Liver (tissue), 9 donors: ENCODE measurements around the gene SLC30A3. TPM values are rescaled to one million over a fixed set of nuclear protein-coding genes. Genes with fewer than 3 reads are reported as not detected.

Experiments
- DNase-seq: peaks from one replicate; pipeline ENCODE4 v3.0.0-alpha.2; 2017; ENCODE audit warnings: low spot score
- H3K27ac ChIP-seq, 2 donors: one replicate each; pipeline ENCODE4 v1.7.0; 2013; ENCODE audit warnings: inconsistent platforms in 2 of 2, low read length in 2 of 2, control low read depth in 1 of 2, low read depth in 1 of 2, mild to moderate bottlenecking in 1 of 2
- H3K27me3 ChIP-seq, 4 donors: one replicate each; pipeline versions ENCODE4 v1.6.1 to v1.7.0; 2013; ENCODE audit warnings: low read length in 3 of 4, inconsistent platforms in 1 of 4, mild to moderate bottlenecking in 1 of 4, moderate library complexity in 1 of 4; ENCODE audit not compliant: control insufficient read depth in 4 of 4, insufficient read depth in 4 of 4
- H3K36me3 ChIP-seq, 4 donors: one replicate each; pipeline versions ENCODE4 v1.6.1 to v1.7.0; 2013; ENCODE audit warnings: low read length in 3 of 4, mild to moderate bottlenecking in 3 of 4, low read depth in 1 of 4, moderate library complexity in 1 of 4; ENCODE audit not compliant: control insufficient read depth in 4 of 4, insufficient read depth in 3 of 4
- H3K4me1 ChIP-seq, 4 donors: one replicate each; pipeline versions ENCODE4 v1.6.1 to v1.7.0; 2013; ENCODE audit warnings: low read length in 3 of 4, mild to moderate bottlenecking in 3 of 4, moderate library complexity in 1 of 4; ENCODE audit not compliant: control insufficient read depth in 4 of 4, insufficient read depth in 4 of 4
- H3K4me3 ChIP-seq, 3 donors: one replicate each; pipeline versions ENCODE4 v1.6.1 to v1.7.0; 2013; ENCODE audit warnings: low read length in 3 of 3, control low read depth in 1 of 3, low read depth in 1 of 3, mild to moderate bottlenecking in 1 of 3
- H3K9ac ChIP-seq, 2 donors: one replicate each; pipeline ENCODE4 v1.7.0; 2013; ENCODE audit warnings: low read length in 2 of 2, mild to moderate bottlenecking in 2 of 2, moderate library complexity in 2 of 2, control low read depth in 1 of 2, low read depth in 1 of 2
- H3K9me3 ChIP-seq, 4 donors: one replicate each; pipeline versions ENCODE4 v1.6.1 to v1.7.0; 2013; ENCODE audit warnings: low read length in 3 of 4; ENCODE audit not compliant: control insufficient read depth in 4 of 4
- EGR1 ChIP-seq, 2 donors: IDR thresholded peaks; 2 replicates each; pipeline ENCODE4 v1.6.1; 2016 to 2018; ENCODE audit warnings: antibody characterized with exemption in 2 of 2, low read depth in 2 of 2
- FOXA1 ChIP-seq: IDR thresholded peaks from 2 replicates; pipeline ENCODE4 v1.6.1; 2016; ENCODE audit warnings: antibody characterized with exemption
- FOXA2 ChIP-seq: IDR thresholded peaks from 2 replicates; pipeline ENCODE4 v1.6.1; 2016; ENCODE audit warnings: antibody characterized with exemption
- GABPA ChIP-seq, 2 donors: IDR thresholded peaks in 1 of 2; conservative IDR thresholded peaks in 1 of 2; 2 replicates each; pipeline ENCODE4 v1.6.1; 2016; ENCODE audit warnings: antibody characterized with exemption in 2 of 2, mild to moderate bottlenecking in 1 of 2, moderate library complexity in 1 of 2
- HNF4A ChIP-seq, 2 donors: conservative IDR thresholded peaks; 2 replicates each; pipeline ENCODE4 v1.6.1; 2016; ENCODE audit warnings: antibody characterized with exemption in 2 of 2, mild to moderate bottlenecking in 2 of 2
- HNF4G ChIP-seq: IDR thresholded peaks from 2 replicates; pipeline ENCODE4 v1.6.1; 2016; ENCODE audit warnings: antibody characterized with exemption
- JUND ChIP-seq, 2 donors: IDR thresholded peaks; 2 replicates each; pipeline ENCODE4 v1.6.1; 2016; ENCODE audit warnings: antibody characterized with exemption in 2 of 2
- MAX ChIP-seq: IDR thresholded peaks from 2 replicates; pipeline ENCODE4 v1.6.1; 2016; ENCODE audit warnings: antibody characterized with exemption
- RAD21 ChIP-seq, 2 donors: IDR thresholded peaks; 2 replicates each; pipeline ENCODE4 v1.6.1; 2016; ENCODE audit warnings: antibody characterized with exemption in 2 of 2, mild to moderate bottlenecking in 2 of 2
- RXRA ChIP-seq, 2 donors: IDR thresholded peaks; 2 replicates each; pipeline ENCODE4 v1.6.1; 2017 to 2018; ENCODE audit warnings: antibody characterized with exemption in 2 of 2, mild to moderate bottlenecking in 1 of 2
- SP1 ChIP-seq: IDR thresholded peaks from 2 replicates; pipeline ENCODE4 v1.6.1; 2018; ENCODE audit warnings: antibody characterized with exemption, mild to moderate bottlenecking
- TAF1 ChIP-seq: conservative IDR thresholded peaks from 2 replicates; pipeline ENCODE4 v1.6.1; 2016; ENCODE audit warnings: antibody characterized with exemption, mild to moderate bottlenecking
- YY1 ChIP-seq: IDR thresholded peaks from 2 replicates; pipeline ENCODE4 v1.6.1; 2016; ENCODE audit warnings: antibody characterized with exemption, mild to moderate bottlenecking
- ZBTB33 ChIP-seq: IDR thresholded peaks from 2 replicates; pipeline ENCODE4 v1.6.1; 2016; ENCODE audit warnings: antibody characterized with exemption
- WGBS: extraction: QIAGEN DNeasy Blood & Tissue Kit; methylation state at CpG from one replicate; pipeline ENCODE4 v1.1.7; 2013; 5-methylcytosine and 5-hydroxymethylcytosine counted together
- polyA plus RNA-seq, 2 donors: library from polyadenylated mRNA; stranded (reverse) in 1 of 2; unstranded in 1 of 2; fragments of 200-250 nt in 1 of 2; fragments of >200 nt in 1 of 2; fragmentation: Nextera tagmentation in 1 of 2; extraction: Ambion mirVana in 1 of 2; gene quantifications; one replicate each; pipeline versions ENCODE4 v1.2.1 to v1.2.3, GENCODE V29; 2013 to 2015
- total RNA-seq, 2 donors: library from RNA; depleted of rRNA; stranded (reverse); fragments of >200 nt; gene quantifications; one replicate each; pipeline ENCODE4 v1.2.3, GENCODE V29; 2014
- TF ChIP-seq, protein P1 (sequence below): IDR thresholded peaks from 2 replicates; pipeline ENCODE4 v1.6.1; 2016; ENCODE audit warnings: antibody characterized with exemption, mild to moderate bottlenecking
- donor health status: healthy.
- donor health status: healthy.
- donor health status: healthy.
- donor health status: healthy.
- donor health status: healthy.

The SLC30A3 gene
- total and polyA plus RNA-seq, 4 donors = 0.20 TPM; not detected in 3

- Histone ChIP-seq H3K4me1 (no peaks in the 10 kb centered on the region), H3K9me3 (no peaks in the 10 kb centered on the region), H3K36me3 (peaks cover 27 to 67% (median 55%) of the 10 kb centered on the region in 4 donors), H3K9ac (no peak overlapping the region), H3K4me3 (no peak overlapping the region), H3K27me3 (no peaks in the 10 kb centered on the region), H3K27ac (no peak overlapping the region)
- TF ChIP-seq ZBTB33 (no peak), GABPA (IDR thresholded peaks at IDR 0.05 in 1 of 2, conservative IDR thresholded peaks at IDR 0.05 in 1 of 2) (no peak), YY1 (no peak), SP1 (no peak), MAX (no peak), FOXA2 (no peak), RXRA (IDR thresholded peaks at IDR 0.05) (no peak), JUND (IDR thresholded peaks at IDR 0.05) (no peak), EGR1 (IDR thresholded peaks at IDR 0.05; ENCODE audit: low read depth in 2 of 2) (no peak), HNF4A (conservative IDR thresholded peaks at IDR 0.05) (no peak)
- TF ChIP-seq, protein P1, sequence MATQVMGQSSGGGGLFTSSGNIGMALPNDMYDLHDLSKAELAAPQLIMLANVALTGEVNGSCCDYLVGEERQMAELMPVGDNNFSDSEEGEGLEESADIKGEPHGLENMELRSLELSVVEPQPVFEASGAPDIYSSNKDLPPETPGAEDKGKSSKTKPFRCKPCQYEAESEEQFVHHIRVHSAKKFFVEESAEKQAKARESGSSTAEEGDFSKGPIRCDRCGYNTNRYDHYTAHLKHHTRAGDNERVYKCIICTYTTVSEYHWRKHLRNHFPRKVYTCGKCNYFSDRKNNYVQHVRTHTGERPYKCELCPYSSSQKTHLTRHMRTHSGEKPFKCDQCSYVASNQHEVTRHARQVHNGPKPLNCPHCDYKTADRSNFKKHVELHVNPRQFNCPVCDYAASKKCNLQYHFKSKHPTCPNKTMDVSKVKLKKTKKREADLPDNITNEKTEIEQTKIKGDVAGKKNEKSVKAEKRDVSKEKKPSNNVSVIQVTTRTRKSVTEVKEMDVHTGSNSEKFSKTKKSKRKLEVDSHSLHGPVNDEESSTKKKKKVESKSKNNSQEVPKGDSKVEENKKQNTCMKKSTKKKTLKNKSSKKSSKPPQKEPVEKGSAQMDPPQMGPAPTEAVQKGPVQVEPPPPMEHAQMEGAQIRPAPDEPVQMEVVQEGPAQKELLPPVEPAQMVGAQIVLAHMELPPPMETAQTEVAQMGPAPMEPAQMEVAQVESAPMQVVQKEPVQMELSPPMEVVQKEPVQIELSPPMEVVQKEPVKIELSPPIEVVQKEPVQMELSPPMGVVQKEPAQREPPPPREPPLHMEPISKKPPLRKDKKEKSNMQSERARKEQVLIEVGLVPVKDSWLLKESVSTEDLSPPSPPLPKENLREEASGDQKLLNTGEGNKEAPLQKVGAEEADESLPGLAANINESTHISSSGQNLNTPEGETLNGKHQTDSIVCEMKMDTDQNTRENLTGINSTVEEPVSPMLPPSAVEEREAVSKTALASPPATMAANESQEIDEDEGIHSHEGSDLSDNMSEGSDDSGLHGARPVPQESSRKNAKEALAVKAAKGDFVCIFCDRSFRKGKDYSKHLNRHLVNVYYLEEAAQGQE = no peak
- DNase-seq = no peak
- 98% methylated on average over 16 of the region's 16 CpGs for WGBS
Measured at GRCh38 chr2:27242614-27242951, 20.3 kb downstream of the SLC30A3 start.

DNA sequence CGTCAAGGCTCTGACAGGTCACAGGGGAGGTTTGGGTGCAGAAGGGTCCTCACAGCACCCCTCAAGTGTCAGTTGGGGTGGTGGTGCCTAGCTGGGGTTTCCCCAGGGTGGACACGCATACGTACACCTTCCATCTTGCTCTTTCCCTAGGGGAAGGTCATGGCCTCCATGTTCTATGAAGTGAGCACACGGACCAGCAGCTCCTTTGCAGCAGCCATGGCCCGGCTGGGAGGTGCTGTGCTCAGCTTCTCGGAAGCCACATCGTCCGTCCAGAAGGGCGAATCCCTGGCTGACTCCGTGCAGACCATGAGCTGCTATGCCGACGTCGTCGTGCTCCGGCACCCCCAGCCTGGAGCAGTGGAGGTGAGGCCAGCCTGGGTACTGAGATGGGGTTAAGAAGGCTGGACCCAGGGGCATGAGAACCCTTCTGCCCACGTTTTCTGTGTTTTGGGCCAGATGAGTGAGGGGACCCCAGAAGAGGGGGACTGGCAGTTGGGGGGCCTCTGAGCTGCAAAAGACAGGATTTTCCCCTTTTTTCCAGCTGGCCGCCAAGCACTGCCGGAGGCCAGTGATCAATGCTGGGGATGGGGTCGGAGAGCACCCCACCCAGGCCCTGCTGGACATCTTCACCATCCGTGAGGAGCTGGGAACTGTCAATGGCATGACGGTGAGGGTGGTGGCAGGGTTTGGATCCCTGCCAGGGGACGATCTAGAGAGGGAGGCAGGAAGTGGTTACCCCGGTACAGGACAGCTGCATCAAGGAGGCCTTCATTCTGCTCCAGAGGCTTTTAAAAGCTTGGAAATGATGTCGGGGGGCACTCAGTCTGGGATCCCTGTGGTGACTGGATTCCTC, 20.9 kb downstream of the SLC30A3 start:
- H3K9ac ChIP-seq = no peak overlapping the region
- H3K4me3 ChIP-seq = no peak overlapping the region
- WGBS = 90% methylated on average over 24 of the region's 24 CpGs
- no peaks in the 10 kb centered on the region for H3K9me3 ChIP-seq
- H3K36me3 ChIP-seq = peaks cover 30 to 73% (median 57%) of the 10 kb centered on the region in 4 donors
- H3K4me1 ChIP-seq = no peaks in the 10 kb centered on the region
- H3K27me3 ChIP-seq = no peaks in the 10 kb centered on the region
- no peak overlapping the region for H3K27ac ChIP-seq
- TF ChIP-seq HNF4A (conservative IDR thresholded peaks at IDR 0.05) (no peak), JUND (IDR thresholded peaks at IDR 0.05) (no peak), HNF4G (no peak), RAD21 (IDR thresholded peaks at IDR 0.05) (no peak), TAF1 (no peak), SP1 (no peak), FOXA1 (no peak), EGR1 (IDR thresholded peaks at IDR 0.05; ENCODE audit: low read depth in 2 of 2) (no peak)
- TF ChIP-seq, protein P1 = no peak
- DNase-seq = no peak
